ENCODE results near the gene EFCAB12.

DNA sequence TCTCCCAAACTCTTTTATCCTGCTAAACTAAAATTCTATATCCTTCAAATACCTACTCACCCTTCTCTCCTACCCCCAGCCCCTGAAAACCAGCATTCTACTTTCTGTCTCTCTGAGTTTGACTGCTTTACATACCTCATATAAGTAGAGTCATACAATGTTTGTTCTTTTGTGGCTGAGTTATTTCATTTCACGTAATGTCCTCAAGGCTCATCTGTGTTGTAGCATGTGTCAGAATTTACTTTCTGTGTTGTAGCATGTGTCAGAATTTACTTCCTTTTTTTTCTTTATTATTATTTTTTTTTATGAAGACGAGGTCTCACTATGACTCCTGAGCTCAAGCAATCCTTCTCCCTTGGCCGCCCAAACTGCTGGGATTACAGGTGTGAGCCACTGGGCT is 31.7 kb upstream of the EFCAB12 start:
- TF ChIP-seq CTCF (IDR thresholded peaks at IDR 0.05; ENCODE audit: poor library complexity), result no peak
- TF ChIP-seq EZH2phosphoT487 (IDR thresholded peaks at IDR 0.05; ENCODE audit: low read depth, severe bottlenecking, unreplicated experiment), result no peak
- TF ChIP-seq EZH2 (IDR thresholded peaks at IDR 0.05; ENCODE audit: borderline replicate concordance), result no peak
